HEK293T (cell line): ENCODE data around the gene CDS1.

Source experiments
- ARNT ChIP-seq: fragments of 450-650 bp; IDR thresholded peaks from 2 replicates; pipeline ENCODE4 v1.6.1; 2017; ENCODE audit warnings: mild to moderate bottlenecking
- BHLHE40 ChIP-seq: fragments of 450-650 bp; IDR thresholded peaks from 2 replicates; pipeline ENCODE4 v1.6.1; 2016; ENCODE audit warnings: mild to moderate bottlenecking, moderate library complexity, borderline replicate concordance
- ELF4 ChIP-seq: fragments of 450-650 bp; IDR thresholded peaks from 2 replicates; pipeline ENCODE4 v1.6.1; 2017; ENCODE audit warnings: antibody characterized with exemption
- FOXA1 ChIP-seq: fragments of 450-650 bp; IDR thresholded peaks from 2 replicates; pipeline ENCODE4 v1.6.1; 2016; ENCODE audit warnings: mild to moderate bottlenecking
- FOXK2 ChIP-seq: fragments of 450-650 bp; IDR thresholded peaks from 2 replicates; pipeline ENCODE4 v1.6.1; 2016; ENCODE audit warnings: mild to moderate bottlenecking
- FOXM1 ChIP-seq: fragments of 450-650 bp; IDR thresholded peaks from 2 replicates; pipeline ENCODE4 v1.6.1; 2017; ENCODE audit warnings: mild to moderate bottlenecking, borderline replicate concordance
- HDGF ChIP-seq: fragments of 450-650 bp; IDR thresholded peaks from 2 replicates; pipeline ENCODE4 v1.6.1; 2017; ENCODE audit warnings: antibody characterized with exemption, borderline replicate concordance
- LEF1 ChIP-seq: fragments of 450-650 bp; IDR thresholded peaks from 2 replicates; pipeline ENCODE4 v1.6.1; 2017; ENCODE audit warnings: mild to moderate bottlenecking, borderline replicate concordance
- NFRKB ChIP-seq: fragments of 450-650 bp; IDR thresholded peaks from 2 replicates; pipeline ENCODE4 v1.6.1; 2016; ENCODE audit warnings: mild to moderate bottlenecking, moderate library complexity
- SP1 ChIP-seq: fragments of 450-650 bp; IDR thresholded peaks from 2 replicates; pipeline ENCODE4 v1.6.1; 2017
- SUZ12 ChIP-seq: fragments of 450-650 bp; IDR thresholded peaks from 2 replicates; pipeline ENCODE4 v1.6.1; 2016; ENCODE audit warnings: mild to moderate bottlenecking
- TARDBP ChIP-seq: fragments of 450-650 bp; IDR thresholded peaks from 2 replicates; pipeline ENCODE4 v1.6.1; 2016
- ZNF384 ChIP-seq: fragments of 450-650 bp; IDR thresholded peaks from 2 replicates; pipeline ENCODE4 v1.6.1; 2016
- TF ChIP-seq, protein P1 (sequence below): fragments of 450-650 bp; IDR thresholded peaks from 2 replicates; pipeline ENCODE4 v1.6.1; 2016

DNA sequence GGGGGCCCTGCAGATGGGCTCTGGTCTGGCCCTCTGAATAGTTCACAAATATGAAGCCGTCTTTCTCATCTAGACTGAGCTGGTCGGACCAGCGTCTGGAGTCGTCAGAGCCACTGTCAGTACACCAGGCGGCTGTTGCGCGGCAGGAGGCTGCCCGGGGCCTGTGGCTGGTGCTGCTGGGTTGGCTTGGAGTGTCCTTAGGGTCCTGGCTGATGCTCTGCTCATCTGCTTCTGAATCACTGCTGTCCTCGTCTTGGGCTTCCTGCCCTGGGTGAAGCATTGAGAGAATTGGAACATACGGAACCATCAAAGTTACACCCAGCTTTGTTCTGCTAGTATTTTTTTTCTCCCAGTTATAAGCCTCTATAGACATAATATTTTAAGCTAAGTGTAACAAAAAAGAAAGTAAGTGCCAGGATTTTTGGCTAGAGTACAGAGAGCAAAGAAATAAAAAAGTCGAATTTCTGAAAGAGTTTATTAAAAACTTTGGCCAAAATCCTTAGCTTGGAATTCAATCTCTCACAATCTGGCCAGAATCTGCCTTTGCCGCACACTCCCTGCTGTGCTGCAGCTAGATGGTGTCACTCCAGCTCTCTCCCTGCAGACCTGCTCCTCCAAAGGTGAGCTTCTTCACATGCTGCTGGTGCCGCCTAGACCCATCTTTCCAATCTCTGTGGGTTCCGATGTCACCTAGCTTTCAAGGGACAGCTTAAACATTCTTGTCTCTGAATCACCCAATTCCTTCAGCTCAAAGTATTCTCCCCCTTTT is 96.2 kb downstream of the CDS1 start:
- TF ChIP-seq FOXM1 (no peak), SP1 (no peak), FOXK2 (no peak), NFRKB (no peak), BHLHE40 (no peak), ELF4 (no peak), SUZ12 (no peak), ZNF384 (no peak), HDGF (no peak), TARDBP (no peak), FOXA1 (no peak), ARNT (no peak), LEF1 (no peak)
- TF ChIP-seq, protein P1, sequence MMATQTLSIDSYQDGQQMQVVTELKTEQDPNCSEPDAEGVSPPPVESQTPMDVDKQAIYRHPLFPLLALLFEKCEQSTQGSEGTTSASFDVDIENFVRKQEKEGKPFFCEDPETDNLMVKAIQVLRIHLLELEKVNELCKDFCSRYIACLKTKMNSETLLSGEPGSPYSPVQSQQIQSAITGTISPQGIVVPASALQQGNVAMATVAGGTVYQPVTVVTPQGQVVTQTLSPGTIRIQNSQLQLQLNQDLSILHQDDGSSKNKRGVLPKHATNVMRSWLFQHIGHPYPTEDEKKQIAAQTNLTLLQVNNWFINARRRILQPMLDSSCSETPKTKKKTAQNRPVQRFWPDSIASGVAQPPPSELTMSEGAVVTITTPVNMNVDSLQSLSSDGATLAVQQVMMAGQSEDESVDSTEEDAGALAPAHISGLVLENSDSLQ = no peak
